Esophagus muscularis mucosa (tissue), 4 donors: ENCODE measurements around the gene TDRD7.

Experiments used
- EP300 ChIP-seq: sonication (generic); formaldehyde crosslinking; IDR thresholded peaks from one replicate; pipeline ENCODE4 v1.6.1; 2017; ENCODE audit warnings: antibody characterized with exemption
- POLR2A ChIP-seq: fragments of 450-650 bp; IDR thresholded peaks from one replicate; pipeline ENCODE4 v1.6.1; 2017; ENCODE audit warnings: antibody characterized with exemption, moderate library complexity, mild to moderate bottlenecking, low read depth
- POLR2AphosphoS5 ChIP-seq, 2 donors: sonication (generic); formaldehyde crosslinking; IDR thresholded peaks; one replicate each; pipeline ENCODE4 v1.6.1; 2017; ENCODE audit warnings: antibody characterized with exemption in 2 of 2
- TF ChIP-seq, protein P1 (sequence below), 3 experiments: fragments of 200-600 bp in 2 of 3; fragments of 450-650 bp in 1 of 3; sonication (generic) in 2 of 3; IDR thresholded peaks; one replicate each; pipeline ENCODE4 v1.5.1; 2017 to 2019; ENCODE audit warnings: antibody characterized with exemption in 3 of 3, mild to moderate bottlenecking in 2 of 3, moderate library complexity in 1 of 3

DNA sequence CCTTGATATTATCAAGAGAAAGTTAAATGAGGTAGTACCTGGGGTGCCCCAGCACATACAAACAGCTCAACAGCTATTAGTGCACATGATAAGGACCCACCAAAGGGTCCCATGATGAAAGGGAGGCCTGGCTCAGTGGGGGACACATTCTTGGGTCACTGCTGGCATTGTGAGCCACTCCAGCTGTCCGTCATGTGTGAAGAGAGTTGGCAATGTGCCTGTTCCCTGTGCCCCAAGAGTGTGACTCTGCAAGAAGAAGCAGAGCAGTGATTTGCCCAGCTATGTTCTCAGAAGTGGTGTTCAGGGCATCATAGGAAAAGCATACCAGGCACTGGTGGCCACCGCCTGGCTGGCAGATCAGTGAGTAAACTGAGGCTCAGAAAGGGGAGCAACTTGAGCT lies 37.1 kb upstream of the TDRD7 start:
- TF ChIP-seq POLR2A: no peak
- TF ChIP-seq, protein P1, sequence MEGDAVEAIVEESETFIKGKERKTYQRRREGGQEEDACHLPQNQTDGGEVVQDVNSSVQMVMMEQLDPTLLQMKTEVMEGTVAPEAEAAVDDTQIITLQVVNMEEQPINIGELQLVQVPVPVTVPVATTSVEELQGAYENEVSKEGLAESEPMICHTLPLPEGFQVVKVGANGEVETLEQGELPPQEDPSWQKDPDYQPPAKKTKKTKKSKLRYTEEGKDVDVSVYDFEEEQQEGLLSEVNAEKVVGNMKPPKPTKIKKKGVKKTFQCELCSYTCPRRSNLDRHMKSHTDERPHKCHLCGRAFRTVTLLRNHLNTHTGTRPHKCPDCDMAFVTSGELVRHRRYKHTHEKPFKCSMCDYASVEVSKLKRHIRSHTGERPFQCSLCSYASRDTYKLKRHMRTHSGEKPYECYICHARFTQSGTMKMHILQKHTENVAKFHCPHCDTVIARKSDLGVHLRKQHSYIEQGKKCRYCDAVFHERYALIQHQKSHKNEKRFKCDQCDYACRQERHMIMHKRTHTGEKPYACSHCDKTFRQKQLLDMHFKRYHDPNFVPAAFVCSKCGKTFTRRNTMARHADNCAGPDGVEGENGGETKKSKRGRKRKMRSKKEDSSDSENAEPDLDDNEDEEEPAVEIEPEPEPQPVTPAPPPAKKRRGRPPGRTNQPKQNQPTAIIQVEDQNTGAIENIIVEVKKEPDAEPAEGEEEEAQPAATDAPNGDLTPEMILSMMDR (IDR thresholded peaks at IDR 0.05): no peak
- TF ChIP-seq EP300: no peak
- TF ChIP-seq POLR2AphosphoS5 (IDR thresholded peaks at IDR 0.05): no peak
